Measurements from ENCODE around the gene TSTD1.

DNA sequence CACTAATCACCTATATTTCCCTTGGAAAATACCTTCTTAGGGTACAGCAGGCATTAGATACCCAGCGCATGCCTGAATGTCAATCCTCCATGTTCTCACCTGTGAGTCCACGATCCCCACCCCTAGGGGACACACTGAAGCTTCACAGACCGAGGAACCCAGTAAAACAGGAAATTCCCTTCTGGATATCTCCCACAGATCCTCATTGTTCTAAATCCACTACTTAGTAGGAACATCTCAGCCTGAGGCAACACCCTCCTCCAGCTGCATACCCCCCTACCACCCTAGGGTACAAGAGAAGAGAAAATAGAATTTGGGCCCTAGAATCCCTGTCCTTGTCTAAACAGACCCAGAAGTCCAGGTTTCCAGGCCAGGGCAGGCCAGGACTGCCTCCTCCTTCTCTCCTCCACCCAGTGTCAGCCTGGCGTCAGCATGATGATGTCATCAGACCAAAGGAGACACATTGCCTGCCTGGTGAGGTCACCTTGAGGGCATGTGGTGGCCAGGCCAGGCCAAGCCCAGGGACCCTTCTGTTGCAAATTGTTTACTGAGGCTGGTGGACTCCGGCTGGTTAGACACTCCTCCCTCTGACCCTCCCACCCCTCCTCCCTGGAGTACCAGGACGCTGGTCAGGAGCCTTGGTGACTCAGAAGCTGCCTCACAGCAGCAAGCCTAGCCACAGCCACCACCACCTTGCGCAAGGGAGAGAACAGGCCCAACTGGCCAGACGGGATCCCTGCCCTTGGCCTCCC is 44.4 kb upstream of the TSTD1 start:
- TF ChIP-seq, protein P1, sequence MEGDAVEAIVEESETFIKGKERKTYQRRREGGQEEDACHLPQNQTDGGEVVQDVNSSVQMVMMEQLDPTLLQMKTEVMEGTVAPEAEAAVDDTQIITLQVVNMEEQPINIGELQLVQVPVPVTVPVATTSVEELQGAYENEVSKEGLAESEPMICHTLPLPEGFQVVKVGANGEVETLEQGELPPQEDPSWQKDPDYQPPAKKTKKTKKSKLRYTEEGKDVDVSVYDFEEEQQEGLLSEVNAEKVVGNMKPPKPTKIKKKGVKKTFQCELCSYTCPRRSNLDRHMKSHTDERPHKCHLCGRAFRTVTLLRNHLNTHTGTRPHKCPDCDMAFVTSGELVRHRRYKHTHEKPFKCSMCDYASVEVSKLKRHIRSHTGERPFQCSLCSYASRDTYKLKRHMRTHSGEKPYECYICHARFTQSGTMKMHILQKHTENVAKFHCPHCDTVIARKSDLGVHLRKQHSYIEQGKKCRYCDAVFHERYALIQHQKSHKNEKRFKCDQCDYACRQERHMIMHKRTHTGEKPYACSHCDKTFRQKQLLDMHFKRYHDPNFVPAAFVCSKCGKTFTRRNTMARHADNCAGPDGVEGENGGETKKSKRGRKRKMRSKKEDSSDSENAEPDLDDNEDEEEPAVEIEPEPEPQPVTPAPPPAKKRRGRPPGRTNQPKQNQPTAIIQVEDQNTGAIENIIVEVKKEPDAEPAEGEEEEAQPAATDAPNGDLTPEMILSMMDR (IDR thresholded peaks at IDR 0.05; ENCODE audit: poor library complexity): no peak
- TF ChIP-seq EZH2 (IDR thresholded peaks at IDR 0.05; ENCODE audit: borderline replicate concordance) (no peak), EZH2phosphoT487 (IDR thresholded peaks at IDR 0.05; ENCODE audit: low read depth, severe bottlenecking, unreplicated experiment) (no peak)

All from hepatocyte (in vitro differentiated cells).